Stimulated activated CD8-positive, alpha-beta memory T cell treated with anti-CD3 and anti-CD28 coated beads, Interleukin-12 subunit alpha, Interleukin-12 subunit beta, amount 100 ng/mL, for 24 hours (primary cell): Measurements from ENCODE around the gene PPFIA1.

ENCODE experiments used
- DNase-seq: peaks from one replicate; pipeline ENCODE4 v3.0.0-alpha.2; 2020; ENCODE audit errors: extremely low read depth

The PPFIA1 gene

DNA sequence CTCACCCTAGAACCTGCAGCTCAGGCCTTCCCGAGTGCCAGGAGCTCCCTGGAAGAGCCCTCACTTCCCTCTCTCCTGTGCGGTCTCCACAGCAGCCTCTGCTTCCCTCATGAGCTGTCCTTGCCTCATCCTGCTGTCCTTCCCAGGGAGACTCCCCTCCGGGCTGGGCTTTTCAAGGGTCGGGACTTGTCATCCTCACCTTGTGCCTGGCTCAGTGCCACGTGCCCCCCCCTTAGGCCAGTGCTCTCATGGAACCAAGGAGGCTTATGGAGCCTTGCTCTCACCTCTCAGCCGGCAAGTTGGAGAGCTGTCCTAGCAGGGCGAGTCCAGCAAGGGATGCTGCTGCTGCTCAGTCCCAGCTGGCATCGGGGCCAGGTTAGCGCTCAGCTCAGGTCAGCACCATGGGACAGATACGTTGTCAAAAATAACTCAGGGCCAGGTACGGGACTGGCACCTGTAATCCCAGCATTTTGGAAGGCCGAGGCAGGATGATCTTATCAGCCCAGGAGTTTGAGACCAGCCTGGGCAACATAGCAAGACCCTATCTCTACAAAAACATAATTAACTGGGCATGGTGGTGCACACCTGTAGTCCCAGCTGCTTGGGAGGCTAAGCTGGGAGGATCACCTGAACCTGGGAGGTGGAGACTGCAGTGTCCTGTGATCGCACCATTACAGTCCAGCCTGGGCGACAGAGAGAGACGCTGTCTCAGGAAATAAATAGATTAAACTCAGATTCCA lies 141.4 kb downstream of the PPFIA1 start:
- DNase-seq = no peak

DNA sequence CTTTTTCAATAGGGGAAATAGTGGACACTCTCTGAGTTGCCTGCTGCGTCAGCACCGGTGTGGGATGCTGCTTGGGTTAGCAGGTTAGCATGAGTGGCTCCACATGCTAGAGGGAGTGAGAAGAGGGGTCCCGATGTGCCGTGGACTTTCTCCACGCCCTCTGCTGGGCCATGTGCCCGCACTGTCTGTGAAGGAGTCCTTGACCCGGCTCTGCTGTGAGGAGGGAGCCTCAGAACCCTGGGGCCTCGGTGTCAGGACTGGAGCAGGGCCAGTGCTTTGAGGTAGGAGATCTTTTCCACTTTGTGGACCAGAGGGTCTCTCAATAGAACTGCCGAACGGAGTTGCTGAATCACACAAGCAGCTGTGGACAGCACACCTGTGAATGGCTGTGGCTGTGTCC lies 142.7 kb downstream of the PPFIA1 start:
- no peak for DNase-seq

DNA sequence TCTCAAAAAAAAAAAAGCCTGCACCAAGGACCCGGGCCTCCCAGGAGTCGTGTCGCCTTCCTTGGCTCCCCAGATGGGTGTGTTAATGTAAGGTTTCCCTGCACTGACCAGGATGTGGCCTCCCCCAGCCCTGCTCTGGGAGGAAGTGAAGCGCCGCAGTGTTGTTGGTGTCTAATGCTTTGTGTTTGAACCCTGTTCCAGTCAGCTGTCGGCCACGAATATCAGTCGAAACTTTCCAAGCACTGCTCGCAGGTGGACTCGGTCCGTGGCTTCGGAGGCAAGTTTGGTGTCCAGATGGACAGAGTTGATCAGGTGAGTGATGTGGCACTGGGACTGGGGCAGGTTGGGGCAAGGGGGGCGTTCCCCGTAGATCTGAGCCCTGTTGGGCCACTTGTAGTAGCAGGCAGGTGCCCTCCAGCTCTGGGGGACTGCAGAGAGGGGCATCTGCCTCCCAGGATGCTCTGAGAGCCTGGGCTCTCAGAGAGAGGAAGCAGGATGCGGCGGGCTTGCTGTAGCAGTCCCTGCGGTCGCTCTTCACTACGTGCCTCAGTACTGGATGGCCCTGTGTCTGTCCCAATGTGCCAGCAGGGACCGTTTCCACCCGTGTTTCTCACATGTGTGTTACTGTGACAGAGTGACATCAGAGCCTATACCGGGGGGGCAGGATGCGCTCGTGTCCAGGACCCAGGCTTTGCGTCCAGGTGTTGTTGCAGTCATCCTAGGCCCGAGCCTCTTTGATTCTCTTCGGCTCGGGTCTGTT lies 144.0 kb downstream of the PPFIA1 start:
- DNase-seq = no peak

DNA sequence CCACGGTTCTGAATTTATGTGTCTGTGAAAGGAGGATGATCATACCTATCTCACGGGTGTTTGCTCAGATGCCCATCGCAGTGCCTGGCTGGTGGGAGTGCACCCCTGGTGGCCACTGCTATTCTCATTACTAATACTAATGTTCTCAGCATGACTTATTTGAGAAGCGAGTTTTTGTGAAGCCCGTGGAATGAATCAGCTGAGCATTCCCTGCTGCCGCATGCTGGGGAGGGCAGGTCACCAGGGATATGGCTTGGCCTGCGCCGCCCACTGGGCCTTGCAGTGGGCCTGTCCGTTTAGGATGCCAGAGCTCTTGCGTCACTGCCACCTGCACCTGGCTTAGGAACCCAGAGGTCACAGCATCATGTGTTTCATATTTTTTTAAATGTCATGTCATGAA lies 144.7 kb downstream of the PPFIA1 start:
- no peak for DNase-seq

DNA sequence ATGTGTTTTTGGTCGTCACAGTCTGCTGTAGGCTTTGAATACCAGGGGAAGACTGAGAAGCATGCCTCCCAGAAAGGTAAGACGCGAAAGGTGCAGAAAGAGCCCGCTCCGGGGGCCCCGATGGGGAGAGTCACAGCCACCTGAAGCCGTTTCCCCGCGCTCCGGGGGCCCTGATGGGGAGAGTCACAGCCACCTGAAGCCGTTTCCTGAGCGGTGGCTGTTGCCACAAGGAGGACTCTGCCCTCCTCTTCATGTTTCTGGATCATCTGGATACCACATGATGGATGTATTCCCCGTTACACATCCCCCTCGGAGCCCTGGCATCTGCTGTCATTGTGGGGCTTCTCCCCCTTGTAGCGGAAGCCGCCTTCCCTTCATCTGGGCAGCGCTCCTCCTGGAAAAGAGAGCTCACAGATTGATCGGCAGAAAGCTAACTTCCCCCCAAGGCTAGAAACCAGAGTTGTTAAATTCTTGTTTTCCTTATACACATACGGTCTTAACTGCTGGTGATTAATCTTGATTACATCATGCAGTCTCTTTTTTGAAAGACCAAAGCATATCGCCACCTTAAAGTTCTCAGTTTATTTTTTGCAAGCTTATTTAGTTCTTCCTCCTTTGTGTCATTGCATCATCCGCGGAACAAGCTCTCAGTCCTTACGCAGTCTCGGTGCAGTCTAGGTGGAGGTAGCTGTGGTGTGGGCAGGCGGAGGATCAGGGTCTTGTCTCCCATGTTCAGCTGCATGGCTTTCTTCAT lies 145.3 kb downstream of the PPFIA1 start:
- DNase-seq = no peak

DNA sequence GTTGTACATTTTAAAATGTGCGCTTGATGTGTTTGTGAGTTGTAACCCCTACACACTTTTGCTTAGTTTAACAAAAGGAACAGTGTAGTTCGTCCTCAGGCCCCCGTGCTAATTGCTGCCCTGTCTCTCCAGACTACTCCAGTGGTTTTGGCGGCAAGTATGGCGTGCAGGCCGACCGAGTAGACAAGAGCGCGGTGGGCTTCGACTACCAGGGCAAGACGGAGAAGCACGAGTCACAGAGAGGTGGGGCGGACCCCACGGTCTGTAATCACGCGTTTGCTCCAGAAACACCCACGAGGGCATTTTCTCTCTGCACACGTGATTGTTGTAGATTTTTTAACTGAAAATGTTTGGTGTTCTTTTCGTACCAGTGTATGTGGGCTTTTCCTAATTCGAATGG lies 146.4 kb downstream of the PPFIA1 start:
- DNase-seq = no peak

DNA sequence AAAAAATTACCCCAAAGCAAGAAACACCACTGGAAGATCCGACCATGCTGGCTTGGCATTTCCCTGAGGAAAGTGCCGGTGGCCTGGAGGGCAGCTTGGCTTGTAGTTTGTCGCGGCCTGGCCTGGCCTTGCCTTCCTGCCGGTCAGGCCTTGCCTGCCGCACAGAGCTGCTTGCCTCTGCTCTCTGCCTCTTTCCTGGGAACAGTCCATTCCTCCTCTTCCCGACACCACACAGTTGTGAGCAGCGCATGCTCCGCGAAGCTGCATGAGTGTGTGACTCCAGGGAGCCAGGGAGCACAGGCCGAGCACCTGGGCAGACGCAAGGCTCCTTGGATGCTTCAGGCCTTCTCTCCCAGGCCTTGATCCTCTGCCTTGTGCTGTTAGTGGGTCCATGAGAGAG lies 147.6 kb downstream of the PPFIA1 start:
- DNase-seq = no peak

DNA sequence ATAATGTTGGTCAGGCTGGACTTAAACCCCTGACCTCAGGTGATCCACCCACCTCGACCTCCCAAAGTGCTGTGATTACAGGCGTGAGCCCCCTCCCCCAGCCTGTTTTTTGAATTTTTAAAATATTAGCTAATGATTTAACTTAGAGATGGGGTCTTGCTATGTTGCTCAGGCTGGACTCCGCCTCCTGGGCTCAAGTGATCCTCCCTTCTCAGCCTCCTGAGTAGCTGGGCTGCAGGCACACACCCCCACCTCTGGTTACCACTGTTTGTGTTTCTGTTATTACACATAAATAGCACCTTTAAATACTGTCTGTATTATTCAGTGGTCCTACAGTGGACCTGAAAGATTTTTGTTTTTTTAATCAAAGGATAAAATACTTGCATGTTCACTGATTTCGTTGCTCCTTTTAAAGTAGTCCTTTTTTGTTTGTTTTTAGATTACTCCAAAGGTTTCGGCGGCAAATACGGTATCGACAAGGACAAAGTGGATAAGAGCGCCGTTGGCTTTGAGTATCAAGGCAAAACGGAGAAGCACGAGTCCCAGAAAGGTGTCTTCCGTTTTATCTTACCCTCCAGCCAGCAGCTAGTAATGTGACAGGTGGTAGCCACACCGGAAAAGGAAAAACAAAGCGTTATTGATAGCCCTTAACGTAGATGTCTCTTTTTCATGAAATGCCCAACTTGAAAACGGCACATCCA lies 149.0 kb downstream of the PPFIA1 start:
- no peak for DNase-seq

DNA sequence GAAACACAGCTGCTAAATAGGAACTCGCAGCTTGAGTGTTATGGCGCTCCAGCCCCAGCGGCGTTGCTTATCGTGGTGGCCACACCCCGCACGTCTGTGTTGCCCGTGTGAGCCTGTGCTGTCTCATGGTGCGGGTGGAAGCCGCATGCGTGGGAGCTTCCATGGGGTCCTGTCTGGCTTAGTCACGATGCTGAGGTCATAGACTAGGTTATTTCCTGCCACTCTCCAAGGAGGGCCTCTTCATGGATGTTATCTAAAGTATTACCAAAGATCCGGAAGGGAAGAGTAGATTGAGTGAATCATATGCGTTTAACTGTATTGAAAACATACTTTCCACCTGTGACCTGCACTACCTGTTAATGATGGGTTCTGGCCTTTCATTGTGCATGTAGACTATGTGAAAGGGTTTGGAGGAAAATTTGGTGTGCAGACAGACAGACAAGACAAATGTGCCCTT lies 149.5 kb downstream of the PPFIA1 start:
- DNase-seq = no peak

DNA sequence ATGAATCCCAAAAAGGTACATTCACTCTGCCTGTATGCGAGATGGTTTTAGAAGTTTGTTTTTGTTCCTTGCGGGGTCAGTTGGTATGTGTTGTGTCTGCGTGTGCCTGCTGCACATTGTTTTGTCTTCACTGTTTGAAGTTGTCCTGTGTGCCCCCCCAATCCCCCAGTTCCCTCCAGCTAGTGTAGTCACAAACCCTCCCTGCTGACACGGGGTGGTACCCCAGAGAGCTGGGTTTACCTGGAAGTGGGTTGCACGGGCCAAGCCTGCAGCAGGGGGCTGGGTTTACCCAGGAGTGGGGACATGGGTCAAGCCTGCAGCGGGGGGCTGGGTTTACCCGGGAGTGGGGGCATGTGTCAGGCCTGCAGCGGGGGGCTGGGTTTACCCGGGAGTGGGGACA lies 150.0 kb downstream of the PPFIA1 start:
- DNase-seq = no peak

DNA sequence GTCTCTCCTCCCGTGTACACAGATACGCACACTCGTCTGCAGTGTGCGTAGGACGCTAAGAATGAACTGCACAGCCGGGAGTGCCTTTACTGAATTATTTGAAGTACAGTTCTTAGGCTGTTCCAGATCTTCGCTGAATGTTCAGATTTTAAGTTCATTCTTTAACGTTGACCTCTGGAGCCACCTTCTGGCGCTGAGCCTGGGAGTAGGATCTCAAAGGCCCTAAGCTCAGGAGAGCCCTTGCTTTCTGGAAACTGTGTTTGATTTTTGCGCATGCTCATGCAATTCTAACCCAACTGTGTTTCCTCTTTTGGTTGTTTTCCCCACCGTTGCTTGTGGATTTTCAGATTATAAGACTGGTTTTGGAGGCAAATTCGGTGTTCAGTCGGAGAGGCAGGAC lies 150.6 kb downstream of the PPFIA1 start:
- no peak for DNase-seq

DNA sequence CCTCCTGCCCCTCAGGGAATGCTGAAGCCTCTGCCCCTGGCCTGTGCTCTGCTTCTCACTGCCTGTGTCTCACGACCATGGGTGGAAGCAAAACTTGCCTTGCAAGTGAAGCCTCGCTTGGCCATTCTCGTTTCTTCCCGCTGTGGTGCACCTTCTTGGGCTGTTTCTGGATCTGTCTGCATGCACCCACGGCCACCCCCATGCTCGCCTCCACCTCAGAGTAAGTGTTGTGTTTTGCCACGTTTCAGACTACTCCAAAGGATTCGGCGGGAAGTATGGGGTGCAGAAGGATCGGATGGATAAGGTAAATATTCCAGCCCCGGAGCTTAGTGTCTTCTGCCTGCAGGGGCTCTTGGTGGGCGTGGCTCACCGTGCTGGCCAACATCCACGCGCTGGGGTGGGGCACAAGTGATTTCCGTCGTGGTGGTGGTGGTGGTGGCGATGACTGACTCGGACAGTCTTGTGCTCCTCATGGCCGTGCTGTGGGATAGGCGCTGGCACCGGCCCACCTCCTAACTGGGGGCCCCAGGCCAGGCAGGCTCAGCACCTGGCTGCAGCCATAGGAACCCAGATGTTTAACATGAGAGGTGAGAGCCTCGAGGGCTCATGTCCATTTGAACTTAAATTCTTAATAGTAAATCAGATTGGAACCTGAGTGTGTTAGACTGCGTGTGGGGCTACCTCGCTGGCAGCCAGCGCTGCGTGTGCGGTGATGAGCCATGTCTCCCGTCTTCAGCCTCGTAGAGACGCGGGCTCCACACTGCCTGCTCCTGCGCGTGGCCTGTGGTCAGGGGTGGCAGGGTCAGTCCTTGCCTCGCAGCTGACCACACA lies 152.4 kb downstream of the PPFIA1 start:
- no peak for DNase-seq

DNA sequence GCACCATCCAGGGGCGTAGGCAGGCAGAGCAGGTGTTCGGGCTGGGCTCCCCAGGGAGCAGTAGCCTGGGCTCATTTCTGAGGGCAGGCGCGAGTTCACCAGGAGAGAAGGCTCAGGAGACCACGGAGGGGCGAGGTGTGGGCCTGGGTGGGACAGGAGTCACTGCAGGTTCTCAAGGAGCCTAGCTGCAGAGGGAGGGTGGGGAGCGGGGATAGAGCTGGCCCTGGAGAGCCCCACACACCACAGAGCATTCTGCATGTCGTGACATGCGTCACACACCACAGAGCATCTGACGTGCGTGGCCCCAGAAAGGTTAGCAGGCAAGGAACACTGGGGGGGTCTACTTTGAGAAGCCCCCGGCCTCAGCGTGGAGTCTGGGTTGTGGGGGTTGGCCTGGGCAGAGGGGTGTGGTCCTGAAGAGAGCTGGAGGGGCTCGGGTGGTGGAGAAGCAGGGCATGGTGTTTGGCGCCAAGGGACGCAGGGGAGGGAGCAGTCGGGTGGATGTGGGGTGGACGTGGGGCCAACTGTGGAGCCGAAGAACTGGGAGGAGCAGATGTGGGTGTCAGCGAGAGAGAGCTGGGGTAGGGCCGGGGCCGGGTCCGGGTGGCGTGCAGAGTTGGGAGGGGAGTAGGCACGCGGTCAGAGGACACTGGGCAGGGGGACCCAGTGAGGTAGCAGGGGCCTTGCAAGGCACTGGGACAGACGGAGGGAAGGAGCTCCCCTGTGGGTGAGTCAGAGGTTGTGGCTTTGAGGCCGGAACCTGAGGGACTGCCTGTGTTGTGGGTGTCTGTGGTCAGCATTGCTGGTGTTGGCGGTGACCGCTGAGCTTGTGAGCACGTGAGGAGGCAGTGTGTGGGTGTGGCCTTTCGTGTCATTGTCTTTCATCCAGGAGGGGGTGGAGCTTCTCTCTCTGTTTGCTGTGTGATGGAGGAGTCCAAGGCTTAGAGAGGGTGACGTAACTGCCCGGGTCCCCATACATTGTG lies 153.3 kb downstream of the PPFIA1 start:
- DNase-seq = peak; percentile 16

DNA sequence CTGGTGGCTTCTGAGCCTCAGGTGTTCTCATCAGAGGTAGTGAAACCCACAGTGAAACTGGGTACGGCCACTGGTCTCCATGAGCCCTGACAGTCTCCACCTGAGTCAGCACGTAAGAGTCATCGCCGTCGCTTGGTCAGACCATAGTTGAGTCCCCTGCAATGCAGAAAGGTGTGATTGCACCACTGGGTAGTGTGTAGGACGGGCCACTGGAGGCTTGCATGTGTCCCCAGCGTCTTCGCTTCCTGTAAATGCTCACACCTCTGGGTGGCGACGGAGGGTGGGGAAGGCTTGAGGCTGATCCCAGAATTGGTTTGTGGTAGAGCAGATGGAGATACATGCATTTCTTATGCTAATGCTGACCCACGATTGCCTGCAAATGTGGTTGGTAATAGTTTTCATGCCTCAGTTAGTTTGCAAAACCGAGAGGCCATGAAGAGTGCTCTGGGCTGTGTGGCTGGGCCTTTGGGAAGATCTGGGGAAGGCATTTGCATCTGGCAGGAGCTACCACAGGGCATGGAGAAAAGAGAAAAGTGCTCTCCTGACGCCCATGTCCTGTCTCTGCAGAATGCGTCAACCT lies 154.4 kb downstream of the PPFIA1 start:
- no peak for DNase-seq

DNA sequence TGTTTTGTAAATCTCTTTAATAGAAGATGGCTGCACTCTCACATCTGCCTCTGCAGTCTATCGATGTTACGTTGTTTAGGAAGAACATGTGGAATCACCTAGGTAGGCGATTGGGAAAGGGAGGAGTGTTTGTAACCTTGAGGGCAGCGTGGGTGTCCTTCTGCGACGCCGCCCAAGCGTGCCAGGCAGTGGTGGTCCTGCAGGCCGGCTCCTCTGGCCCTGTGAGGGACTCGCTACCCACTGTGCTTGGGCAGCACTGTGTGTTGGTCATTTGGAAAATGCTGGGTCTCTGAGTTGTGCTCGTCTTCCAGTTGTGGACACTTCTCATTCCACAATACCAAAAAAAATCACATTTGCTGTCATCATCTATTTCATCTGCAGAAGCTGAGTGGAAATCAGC lies 156.9 kb downstream of the PPFIA1 start:
- DNase-seq = no peak

DNA sequence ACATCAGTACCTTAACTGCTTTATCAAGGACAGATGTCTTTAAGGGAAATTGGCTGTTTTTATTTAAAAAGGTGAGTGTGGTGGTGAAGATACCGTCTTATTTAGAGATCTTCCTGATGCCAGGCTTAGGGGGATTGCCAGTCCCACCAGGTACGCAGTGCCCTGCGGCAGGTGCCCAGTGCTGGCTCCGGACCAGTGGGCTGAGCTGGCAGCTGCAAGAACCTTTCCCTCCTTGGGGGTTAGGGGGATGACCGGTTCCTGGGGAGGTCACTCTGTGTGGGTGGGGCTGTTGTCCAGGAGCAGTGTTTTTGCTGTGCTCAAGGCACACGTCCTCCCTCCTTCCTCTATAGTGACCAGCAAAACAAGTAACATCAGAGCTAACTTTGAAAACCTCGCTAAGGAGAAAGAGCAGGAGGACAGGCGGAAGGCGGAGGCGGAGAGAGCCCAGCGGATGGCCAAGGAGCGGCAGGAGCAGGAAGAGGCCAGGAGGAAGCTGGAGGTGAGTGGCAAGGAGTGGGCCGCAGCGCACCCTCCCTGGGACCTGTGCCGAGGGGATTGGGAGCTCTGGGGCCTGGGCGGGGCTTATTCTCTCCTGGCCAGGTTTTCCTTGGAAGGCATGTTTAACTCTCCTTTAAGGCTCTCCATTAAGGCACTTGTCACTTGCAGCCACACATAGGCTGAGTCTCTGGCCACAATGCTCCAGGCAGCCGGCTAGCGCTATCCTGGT lies 158.4 kb downstream of the PPFIA1 start:
- DNase-seq = no peak

DNA sequence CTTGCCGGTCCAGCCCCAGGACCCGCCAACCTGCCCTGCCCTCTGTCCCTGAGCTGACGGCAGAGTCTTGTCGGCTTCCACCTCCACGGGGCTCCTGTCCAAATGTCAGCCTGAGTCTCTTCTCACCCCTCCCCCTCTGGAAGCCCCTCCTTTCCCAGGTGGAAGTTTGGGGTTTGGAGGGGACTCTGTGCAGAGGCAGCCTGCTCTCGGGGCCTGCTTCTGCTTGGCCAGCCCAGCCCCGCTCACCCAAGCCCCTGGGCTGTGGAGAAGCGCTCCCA lies 158.9 kb downstream of the PPFIA1 start:
- no peak for DNase-seq

DNA sequence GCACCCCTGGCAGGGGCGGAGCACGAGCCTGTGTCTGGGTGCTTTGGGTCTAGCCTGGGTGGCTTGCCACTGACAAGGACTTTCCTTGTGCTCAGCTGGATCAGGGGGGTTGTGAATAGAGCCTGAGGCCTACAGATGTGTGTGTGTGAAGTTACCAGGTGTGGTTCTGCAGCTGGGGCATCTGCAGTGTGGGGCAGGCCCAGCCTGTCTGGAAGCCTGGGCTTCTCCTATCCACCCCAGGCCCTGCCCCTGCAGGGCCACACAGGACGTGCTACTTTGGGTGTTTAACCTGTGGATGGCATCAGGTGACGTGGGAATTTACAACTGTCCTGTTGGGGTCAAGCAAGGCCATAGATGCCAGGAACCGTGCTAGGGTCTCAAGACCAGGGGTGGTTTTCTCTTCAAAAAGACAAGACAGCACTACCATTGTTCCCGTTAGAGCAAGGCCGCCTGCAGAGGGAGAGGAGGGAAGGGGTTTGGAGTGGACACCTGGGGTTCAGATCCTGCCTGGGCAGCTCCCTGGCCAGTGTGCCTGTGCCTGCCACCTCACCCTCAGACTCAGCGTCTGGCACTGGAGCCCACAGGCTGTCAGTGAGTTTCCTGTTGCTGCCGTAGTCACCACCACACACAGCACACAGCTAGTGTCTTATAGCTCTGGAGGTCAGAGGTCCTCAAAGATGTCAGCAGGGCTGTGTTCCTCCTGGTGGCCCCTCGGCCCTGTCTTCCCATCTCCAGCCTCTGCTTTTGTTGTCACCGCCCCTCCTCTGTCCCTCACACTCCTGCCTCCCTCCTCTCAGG lies 159.4 kb downstream of the PPFIA1 start:
- no peak for DNase-seq
